ENCODE measurements around the gene RNASE7.

The RNASE7 gene

DNA sequence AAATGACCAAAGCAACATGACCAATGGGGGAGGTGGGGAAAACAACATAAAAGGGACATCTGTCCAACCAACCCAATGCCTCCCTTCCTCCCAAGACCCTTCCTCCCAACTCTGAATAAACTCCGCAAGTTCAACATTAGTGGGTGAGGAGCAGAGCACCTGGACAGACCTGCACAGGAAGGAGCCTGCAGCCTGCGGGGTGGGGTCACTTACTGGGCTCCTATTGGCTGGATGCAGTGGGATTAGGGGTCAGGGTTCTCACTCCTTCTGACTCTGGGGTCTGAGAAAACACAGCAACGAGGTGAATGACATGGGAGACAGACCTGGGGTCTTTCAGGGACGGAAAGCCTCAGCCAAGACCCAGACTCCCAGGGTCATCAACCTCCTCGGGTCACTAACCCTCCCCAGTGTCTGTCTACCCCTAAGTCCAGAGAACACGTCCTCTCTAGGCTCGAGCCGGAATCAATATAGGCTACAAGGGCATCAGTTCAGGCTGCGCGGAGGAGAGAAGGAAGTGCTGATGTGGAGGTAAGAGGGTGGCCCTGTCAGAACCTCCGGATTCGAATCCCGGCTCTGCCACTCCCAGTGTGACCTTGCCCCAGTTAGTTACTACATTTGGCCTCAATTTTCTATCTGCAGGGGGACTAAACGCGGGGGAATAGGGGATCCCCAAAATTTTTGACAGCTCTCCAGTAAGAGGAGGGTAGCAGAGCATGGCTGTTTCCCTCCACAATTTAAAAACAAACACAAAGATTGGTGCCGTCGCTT, 18.2 kb upstream of the RNASE7 start:
- H3K9me3 ChIP-seq (ENCODE audit: insufficient read depth, low read depth, low read length), result no peaks in the 10 kb centered on the region
- H3K4me3 ChIP-seq (ENCODE audit: low read length), result peak overlapping the region; percentile 88
- no peak overlapping the region for H3K27ac ChIP-seq (ENCODE audit: low read length)
- peak overlapping the region; percentile 77; the same call in 1 of the 2 replicates for H3K9ac ChIP-seq (ENCODE audit: low read depth, low read length)
- H3K36me3 ChIP-seq (ENCODE audit: insufficient read depth, low read depth, low read length), result peaks cover 5% of the 10 kb centered on the region; the same call in 1 of the 2 replicates
- peaks cover 18% of the 10 kb centered on the region; the same call in 1 of the 2 replicates for H3K4me1 ChIP-seq (ENCODE audit: insufficient read depth, low read length)
- peaks cover 42% of the 10 kb centered on the region for H3K27me3 ChIP-seq (ENCODE audit: insufficient read depth, low read length)

DNA sequence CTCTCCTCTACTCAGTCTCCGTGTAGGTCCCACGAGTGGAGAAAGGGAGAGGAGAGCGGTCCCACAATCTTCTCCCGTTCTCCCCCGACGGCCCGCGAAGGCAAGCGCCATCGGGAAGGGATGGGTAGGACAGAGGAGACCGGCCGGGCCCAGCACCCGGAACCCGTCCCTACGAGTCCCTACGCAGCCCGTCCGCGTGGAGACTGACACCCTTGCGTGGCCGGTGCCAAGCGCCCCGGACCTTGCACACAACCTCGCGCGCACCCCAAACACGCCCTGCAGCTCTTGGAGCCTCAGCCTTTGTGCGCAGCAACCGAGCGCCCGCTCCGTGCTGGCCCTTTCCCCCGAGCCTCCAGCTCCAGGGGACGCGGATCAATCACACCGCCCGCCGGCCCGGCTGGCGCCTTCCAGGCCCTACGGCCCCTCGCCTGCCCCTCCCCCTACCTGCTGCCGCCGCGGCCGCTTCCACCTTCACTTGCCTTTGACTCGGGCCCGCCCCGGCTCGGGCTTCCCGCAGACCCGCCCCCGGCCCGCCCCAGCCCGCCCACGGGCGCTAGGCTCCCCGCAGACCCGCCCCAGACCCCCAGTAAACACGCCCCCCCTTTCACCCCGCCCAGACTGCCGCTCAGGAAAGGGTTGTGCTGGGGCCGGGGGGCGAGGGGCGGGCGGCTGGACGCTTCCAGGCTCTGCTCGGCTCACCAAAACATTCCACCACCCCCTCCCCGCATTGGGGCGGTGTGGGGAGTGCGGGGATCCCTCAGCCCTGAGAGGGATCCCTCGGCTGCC, 17.4 kb upstream of the RNASE7 start, which contains the start of gene NDRG2:
NDRG2 (minus strand) TSS at position 477 of the 786 bp plus-strand sequence. CDS start 1,746 bp downstream, outside the sequence.
- Histone ChIP-seq H3K4me1 (ENCODE audit: insufficient read depth, low read length) (peaks cover 18% of the 10 kb centered on the region; the same call in 1 of the 2 replicates), H3K9ac (ENCODE audit: low read depth, low read length) (peak within 1 kb of the TSS; percentile 77; the same call in 1 of the 2 replicates), H3K4me3 (ENCODE audit: low read length) (peak within 1 kb of the TSS; percentile 88), H3K27ac (ENCODE audit: low read length) (no peak within 1 kb of the TSS), H3K36me3 (ENCODE audit: insufficient read depth, low read depth, low read length) (0 out of 2 replicates have a peak, but pooled peaks cover 5% of the 10 kb centered on the region), H3K27me3 (ENCODE audit: insufficient read depth, low read length) (peaks cover 42% of the 10 kb centered on the region), H3K9me3 (ENCODE audit: insufficient read depth, low read depth, low read length) (no peaks in the 10 kb centered on the region)

DNA sequence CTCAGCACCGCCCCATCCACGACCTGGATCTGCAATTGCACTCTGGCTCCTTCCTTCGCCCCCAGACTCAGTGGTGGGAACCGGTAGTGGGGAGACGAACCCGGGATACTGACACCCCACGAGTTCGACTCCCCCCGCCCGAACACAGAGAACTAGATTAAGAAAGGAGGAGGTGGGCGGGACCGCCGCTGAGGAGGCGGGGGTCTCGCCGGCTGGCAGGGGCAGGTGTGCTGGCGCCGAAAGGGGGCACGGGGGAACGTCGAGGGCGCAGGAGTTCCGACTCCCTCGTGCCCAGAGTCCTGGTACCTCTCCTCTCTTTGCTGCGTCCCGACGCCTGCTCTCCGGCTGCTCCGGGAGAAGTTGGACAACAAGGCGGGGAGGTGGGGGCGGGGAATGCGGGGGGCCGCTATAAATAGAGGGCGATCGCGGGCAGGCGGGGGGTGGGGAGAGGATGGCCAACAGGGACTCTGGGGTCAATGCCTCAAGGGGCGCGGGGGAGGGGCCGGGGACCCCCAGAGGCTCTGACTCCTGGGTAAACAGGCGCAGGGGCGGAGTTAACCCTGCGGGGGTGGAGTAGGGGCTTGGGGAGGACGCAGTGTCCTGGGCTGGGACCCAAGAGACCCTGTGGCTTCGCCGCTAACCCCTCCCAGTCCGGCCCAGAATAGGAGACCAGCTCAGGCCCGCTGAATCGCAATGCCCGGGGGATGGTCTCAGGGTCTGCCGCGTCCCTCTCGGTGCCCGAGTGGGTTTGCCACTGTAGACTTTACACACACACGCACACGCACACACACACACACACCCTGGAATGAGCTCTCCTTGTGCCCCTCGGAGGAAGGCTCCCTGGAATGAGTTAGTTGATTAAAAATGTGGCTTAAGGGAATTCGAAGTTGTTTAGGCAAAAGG, 16.5 kb upstream of the RNASE7 start:
- Histone ChIP-seq H3K4me1 (ENCODE audit: insufficient read depth, low read length) (peaks cover 18% of the 10 kb centered on the region; the same call in 1 of the 2 replicates), H3K9ac (ENCODE audit: low read depth, low read length) (peak overlapping the region; percentile 76; the same call in 1 of the 2 replicates), H3K27me3 (ENCODE audit: insufficient read depth, low read length) (peaks cover 42% of the 10 kb centered on the region), H3K36me3 (ENCODE audit: insufficient read depth, low read depth, low read length) (0 out of 2 replicates have a peak, but pooled peaks cover 2% of the 10 kb centered on the region), H3K27ac (ENCODE audit: low read length) (no peak overlapping the region), H3K9me3 (ENCODE audit: insufficient read depth, low read depth, low read length) (no peaks in the 10 kb centered on the region), H3K4me3 (ENCODE audit: low read length) (peak overlapping the region; percentile 86)

GRCh38 chr14:21026274-21026987, 15.7 kb upstream of the RNASE7 start:
- peak overlapping the region; percentile 76; the same call in 1 of the 2 replicates for H3K9ac ChIP-seq (ENCODE audit: low read depth, low read length)
- H3K27me3 ChIP-seq (ENCODE audit: insufficient read depth, low read length), result peaks cover 46% of the 10 kb centered on the region
- H3K9me3 ChIP-seq (ENCODE audit: insufficient read depth, low read depth, low read length), result no peaks in the 10 kb centered on the region
- no peak overlapping the region for H3K27ac ChIP-seq (ENCODE audit: low read length)
- H3K4me1 ChIP-seq (ENCODE audit: insufficient read depth, low read length), result peaks cover 18% of the 10 kb centered on the region; the same call in 1 of the 2 replicates
- H3K4me3 ChIP-seq (ENCODE audit: low read length), result peak overlapping the region; percentile 86
- no peaks in the 10 kb centered on the region for H3K36me3 ChIP-seq (ENCODE audit: insufficient read depth, low read depth, low read length)

DNA sequence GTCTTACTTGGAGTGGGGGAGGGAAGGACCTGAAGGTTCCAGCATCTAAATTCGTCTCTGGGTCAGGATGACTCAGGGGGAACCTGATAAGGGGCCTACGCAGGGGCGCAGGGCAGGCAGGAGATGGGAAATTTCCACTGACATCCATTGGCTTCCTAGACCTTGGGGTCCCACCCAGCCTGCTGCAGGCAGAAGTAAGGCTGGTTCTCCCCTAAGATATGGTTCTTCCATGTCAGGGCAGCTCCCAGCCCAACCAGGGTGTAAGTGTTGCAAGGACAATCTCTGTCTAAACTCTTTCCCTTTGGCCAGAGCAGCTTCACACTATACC, 15.2 kb upstream of the RNASE7 start:
- H3K4me1 ChIP-seq (ENCODE audit: insufficient read depth, low read length), result peaks cover 18% of the 10 kb centered on the region; the same call in 1 of the 2 replicates
- H3K9me3 ChIP-seq (ENCODE audit: insufficient read depth, low read depth, low read length), result no peaks in the 10 kb centered on the region
- no peaks in the 10 kb centered on the region for H3K36me3 ChIP-seq (ENCODE audit: insufficient read depth, low read depth, low read length)
- H3K27me3 ChIP-seq (ENCODE audit: insufficient read depth, low read length), result peaks cover 47% of the 10 kb centered on the region
- no peak overlapping the region for H3K27ac ChIP-seq (ENCODE audit: low read length)
- H3K4me3 ChIP-seq (ENCODE audit: low read length), result peak overlapping the region; percentile 86; the same call in 1 of the 2 replicates
- no peak overlapping the region for H3K9ac ChIP-seq (ENCODE audit: low read depth, low read length)

GRCh38 chr14:21029917-21030316, 12.2 kb upstream of the RNASE7 start, which contains the start of gene TPPP2:
TSS of gene TPPP2 (plus strand) at chr14:21030217. CDS start at chr14:21030582, 365 bp downstream.
- Histone ChIP-seq H3K4me3 (ENCODE audit: low read length) (no peak within 1 kb of the TSS), H3K9ac (ENCODE audit: low read depth, low read length) (no peak within 1 kb of the TSS), H3K4me1 (ENCODE audit: insufficient read depth, low read length) (peaks cover 9% of the 10 kb centered on the region; the same call in 1 of the 2 replicates), H3K9me3 (ENCODE audit: insufficient read depth, low read depth, low read length) (no peaks in the 10 kb centered on the region), H3K27ac (ENCODE audit: low read length) (no peak within 1 kb of the TSS), H3K27me3 (ENCODE audit: insufficient read depth, low read length) (peaks cover 21% of the 10 kb centered on the region), H3K36me3 (ENCODE audit: insufficient read depth, low read depth, low read length) (no peaks in the 10 kb centered on the region)

DNA sequence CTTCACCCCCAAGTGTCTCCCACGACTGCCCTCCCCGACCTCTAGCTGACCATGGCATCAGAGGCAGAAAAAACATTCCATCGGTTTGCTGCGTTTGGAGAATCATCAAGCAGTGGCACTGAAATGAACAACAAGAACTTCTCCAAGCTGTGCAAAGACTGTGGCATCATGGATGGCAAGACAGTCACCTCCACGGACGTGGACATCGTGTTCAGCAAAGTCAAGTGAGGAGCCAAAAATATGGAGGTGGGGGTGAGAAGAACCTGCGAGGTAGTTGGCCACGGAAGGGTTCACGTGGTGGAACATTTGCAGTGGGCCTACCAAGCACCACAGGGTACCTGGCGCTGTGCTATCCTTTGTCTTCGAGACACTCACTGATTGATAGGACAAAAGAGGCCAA, 11.6 kb upstream of the RNASE7 start:
- Histone ChIP-seq H3K4me3 (ENCODE audit: low read length) (no peak overlapping the region), H3K27me3 (ENCODE audit: insufficient read depth, low read length) (peaks cover 21% of the 10 kb centered on the region), H3K27ac (ENCODE audit: low read length) (no peak overlapping the region), H3K4me1 (ENCODE audit: insufficient read depth, low read length) (peaks cover 9% of the 10 kb centered on the region; the same call in 1 of the 2 replicates), H3K9ac (ENCODE audit: low read depth, low read length) (no peak overlapping the region), H3K36me3 (ENCODE audit: insufficient read depth, low read depth, low read length) (no peaks in the 10 kb centered on the region), H3K9me3 (ENCODE audit: insufficient read depth, low read depth, low read length) (no peaks in the 10 kb centered on the region)

DNA sequence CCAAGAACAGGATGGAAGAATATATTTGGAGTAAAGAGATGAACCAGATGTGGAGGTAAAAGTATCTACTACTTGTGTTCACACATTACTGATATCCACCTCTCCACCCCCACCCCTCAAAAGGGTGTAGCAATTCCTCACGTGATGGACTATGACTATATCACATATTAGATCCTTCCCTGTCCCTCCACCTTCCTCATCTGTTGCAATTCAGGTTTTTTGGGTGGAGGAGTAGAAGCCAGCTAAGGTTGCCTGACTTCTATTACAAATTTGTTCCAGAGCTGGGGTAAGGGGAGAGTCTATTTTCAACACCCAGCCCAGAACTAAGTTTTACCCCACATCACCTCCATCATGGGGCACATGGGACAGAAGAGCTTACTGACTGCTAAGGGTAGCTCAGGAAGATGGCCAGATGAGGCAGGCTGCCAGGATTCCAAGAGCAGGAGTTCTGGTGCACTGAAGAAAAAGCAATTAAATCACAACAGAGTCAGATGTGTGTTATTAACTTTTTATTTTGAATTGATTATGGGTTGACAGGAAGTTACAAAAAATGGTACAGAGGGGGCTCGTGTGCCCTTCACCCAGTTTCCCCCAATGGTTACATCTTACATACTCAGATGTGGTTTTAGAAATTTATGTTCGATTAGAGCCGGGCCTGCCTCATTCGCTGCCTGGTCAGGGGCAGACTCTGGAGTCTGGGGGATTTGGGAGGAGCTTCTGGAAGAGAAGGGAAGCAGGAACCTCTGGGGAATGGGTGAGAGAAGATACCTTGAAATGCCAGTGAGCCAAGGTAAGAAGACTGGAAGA, 9.6 kb upstream of the RNASE7 start:
- no peak overlapping the region for H3K9ac ChIP-seq (ENCODE audit: low read depth, low read length)
- H3K27ac ChIP-seq (ENCODE audit: low read length), result no peak overlapping the region
- no peaks in the 10 kb centered on the region for H3K9me3 ChIP-seq (ENCODE audit: insufficient read depth, low read depth, low read length)
- H3K27me3 ChIP-seq (ENCODE audit: insufficient read depth, low read length), result peaks cover 10% of the 10 kb centered on the region
- H3K4me1 ChIP-seq (ENCODE audit: insufficient read depth, low read length), result no peaks in the 10 kb centered on the region
- no peak overlapping the region for H3K4me3 ChIP-seq (ENCODE audit: low read length)
- no peaks in the 10 kb centered on the region for H3K36me3 ChIP-seq (ENCODE audit: insufficient read depth, low read depth, low read length)

DNA sequence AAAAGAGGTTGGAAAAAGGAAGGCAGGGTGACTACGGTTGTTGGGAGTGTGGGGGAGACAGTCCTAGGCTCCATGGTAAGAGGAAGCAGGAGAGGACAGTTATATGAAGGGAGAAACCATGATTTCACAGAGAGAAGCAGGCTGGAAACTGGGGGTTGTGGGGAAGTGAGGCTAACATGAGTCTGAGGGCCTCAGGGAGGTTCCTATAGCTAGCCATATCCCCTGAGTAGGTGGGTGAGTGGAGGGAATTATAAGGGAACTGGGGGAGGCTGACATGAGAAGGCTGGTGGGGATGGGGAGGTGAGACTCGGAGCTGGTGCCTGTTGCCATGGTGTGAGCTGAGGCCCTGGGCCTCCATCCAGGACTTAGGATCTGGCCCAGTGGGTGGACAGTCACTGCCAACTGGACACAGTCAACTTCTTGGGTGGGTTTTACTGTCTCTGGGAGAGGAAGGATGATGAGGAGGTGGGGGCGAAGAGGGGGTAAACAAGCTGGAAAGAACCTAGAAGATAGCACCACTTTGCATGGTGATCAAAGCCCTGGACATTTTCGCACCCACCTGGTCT, 8.9 kb upstream of the RNASE7 start:
- Histone ChIP-seq H3K9me3 (ENCODE audit: insufficient read depth, low read depth, low read length) (no peaks in the 10 kb centered on the region), H3K4me3 (ENCODE audit: low read length) (no peak overlapping the region), H3K36me3 (ENCODE audit: insufficient read depth, low read depth, low read length) (no peaks in the 10 kb centered on the region), H3K4me1 (ENCODE audit: insufficient read depth, low read length) (no peaks in the 10 kb centered on the region), H3K27ac (ENCODE audit: low read length) (no peak overlapping the region), H3K9ac (ENCODE audit: low read depth, low read length) (no peak overlapping the region), H3K27me3 (ENCODE audit: insufficient read depth, low read length) (peaks cover 10% of the 10 kb centered on the region; the same call in 1 of the 2 replicates)

- Histone ChIP-seq H3K4me3 (ENCODE audit: low read length) (no peak within 1 kb of the TSS), H3K36me3 (ENCODE audit: insufficient read depth, low read depth, low read length) (no peaks in the 10 kb centered on the region), H3K27ac (ENCODE audit: low read length) (no peak within 1 kb of the TSS), H3K4me1 (ENCODE audit: insufficient read depth, low read length) (peaks cover 12% of the 10 kb centered on the region; the same call in 1 of the 2 replicates), H3K9me3 (ENCODE audit: insufficient read depth, low read depth, low read length) (no peaks in the 10 kb centered on the region), H3K27me3 (ENCODE audit: insufficient read depth, low read length) (peaks cover 10% of the 10 kb centered on the region; the same call in 1 of the 2 replicates), H3K9ac (ENCODE audit: low read depth, low read length) (no peak within 1 kb of the TSS)
Measured at GRCh38 chr14:21034707-21035106, 7.5 kb upstream of the RNASE7 start, which contains the start of gene RNASE13. TSS of gene RNASE13 (minus strand) at chr14:21034807. CDS start at chr14:21034288, 519 bp downstream.

Data from iPS-20b (cell line).